Fibroblast of lung (primary cell): ENCODE data around the gene CATSPER2.
"Not testable (repeated sequence)": the region's sequence is repeated elsewhere in the genome, so short reads cannot be mapped to it uniquely, and the experiment has no call there.

Source experiments
- EZH2 ChIP-seq: IDR thresholded peaks from 2 replicates; pipeline ENCODE4 v1.5.1; 2012; ENCODE audit warnings: low read length, control low read depth, mild to moderate bottlenecking; ENCODE audit errors: missing control alignments
- TF ChIP-seq, protein P1 (sequence below), 2 donors: IDR thresholded peaks in 1 of 2; conservative IDR thresholded peaks in 1 of 2; 1 replicate in 1 of 2; 2 replicates in 1 of 2; pipeline ENCODE4 v1.5.1; 2011 to 2012; ENCODE audit warnings: low read length in 2 of 2, control low read depth in 1 of 2, inconsistent platforms in 1 of 2, low read depth in 1 of 2, mild to moderate bottlenecking in 1 of 2

DNA sequence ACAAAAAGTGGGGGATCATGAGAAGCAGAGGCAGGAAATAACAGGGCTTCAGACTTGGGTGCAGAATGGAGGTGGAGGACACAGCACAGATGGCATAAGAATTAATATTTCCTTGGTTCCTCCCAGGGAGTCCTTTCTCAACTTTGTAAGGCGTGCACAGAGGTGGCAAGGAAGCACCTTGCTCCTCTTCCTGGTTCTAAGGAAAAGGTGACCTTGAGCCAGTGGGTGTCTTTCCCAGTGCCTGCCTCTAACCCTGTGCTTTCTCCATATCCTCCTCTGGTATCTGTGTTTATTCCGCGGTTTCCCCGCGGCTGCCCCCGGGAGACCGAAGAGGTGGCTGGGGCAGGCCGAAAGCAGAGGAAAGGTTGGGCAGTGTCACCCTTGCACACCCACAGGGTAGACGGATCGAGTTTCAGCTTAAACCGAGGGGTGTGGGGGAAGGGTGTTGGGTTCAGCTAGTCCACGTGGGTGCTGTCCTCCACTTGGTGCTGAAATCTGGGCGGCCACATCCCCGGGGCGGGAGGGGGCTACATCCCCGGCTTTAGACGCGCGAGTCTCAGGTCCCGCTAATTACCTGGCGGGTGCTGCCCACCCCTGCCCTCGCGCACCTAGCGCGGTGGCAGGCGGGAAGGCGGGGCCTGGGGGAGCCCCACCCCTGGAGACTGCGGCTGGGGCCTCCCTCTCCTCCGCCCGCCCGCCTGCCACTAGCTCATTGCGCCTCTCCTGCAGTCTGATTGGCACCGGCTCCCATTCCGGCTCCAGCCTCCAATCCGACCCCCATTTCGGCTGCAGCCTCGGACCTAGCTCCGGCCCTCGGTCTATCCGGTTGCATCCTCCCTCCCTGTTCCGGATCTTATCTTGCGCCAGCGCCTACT lies 44.7 kb upstream of the CATSPER2 start, which contains the start of gene CKMT1A:
- TF ChIP-seq, protein P1, sequence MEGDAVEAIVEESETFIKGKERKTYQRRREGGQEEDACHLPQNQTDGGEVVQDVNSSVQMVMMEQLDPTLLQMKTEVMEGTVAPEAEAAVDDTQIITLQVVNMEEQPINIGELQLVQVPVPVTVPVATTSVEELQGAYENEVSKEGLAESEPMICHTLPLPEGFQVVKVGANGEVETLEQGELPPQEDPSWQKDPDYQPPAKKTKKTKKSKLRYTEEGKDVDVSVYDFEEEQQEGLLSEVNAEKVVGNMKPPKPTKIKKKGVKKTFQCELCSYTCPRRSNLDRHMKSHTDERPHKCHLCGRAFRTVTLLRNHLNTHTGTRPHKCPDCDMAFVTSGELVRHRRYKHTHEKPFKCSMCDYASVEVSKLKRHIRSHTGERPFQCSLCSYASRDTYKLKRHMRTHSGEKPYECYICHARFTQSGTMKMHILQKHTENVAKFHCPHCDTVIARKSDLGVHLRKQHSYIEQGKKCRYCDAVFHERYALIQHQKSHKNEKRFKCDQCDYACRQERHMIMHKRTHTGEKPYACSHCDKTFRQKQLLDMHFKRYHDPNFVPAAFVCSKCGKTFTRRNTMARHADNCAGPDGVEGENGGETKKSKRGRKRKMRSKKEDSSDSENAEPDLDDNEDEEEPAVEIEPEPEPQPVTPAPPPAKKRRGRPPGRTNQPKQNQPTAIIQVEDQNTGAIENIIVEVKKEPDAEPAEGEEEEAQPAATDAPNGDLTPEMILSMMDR (conservative IDR thresholded peaks at IDR 0.05 in 1 of 2, IDR thresholded peaks at IDR 0.05 in 1 of 2; ENCODE audit: low read depth in 1 of 2, low read length in 2 of 2): not testable (repeated sequence)
- TF ChIP-seq EZH2: not testable (repeated sequence)
